Suprapubic skin (tissue), 4 donors: Measurements from ENCODE around the gene SBNO2. TPM values are rescaled to one million over a fixed set of nuclear protein-coding genes. Genes with fewer than 3 reads are reported as not detected.
"Not testable (repeated sequence)": the region's sequence is repeated elsewhere in the genome, so short reads cannot be mapped to it uniquely, and the experiment has no call there.

ENCODE experiments used
- DNase-seq, 2 donors: peaks; one replicate each; pipeline ENCODE4 v3.0.0-alpha.2; 2019; ENCODE audit warnings: low spot score in 2 of 2
- H3K27ac ChIP-seq: fragments of 200-600 bp; sonication (generic); one replicate; pipeline ENCODE4 v1.5.1; 2019
- H3K27me3 ChIP-seq: fragments of 200-600 bp; sonication (generic); one replicate; pipeline ENCODE4 v1.5.1; 2019
- H3K36me3 ChIP-seq: fragments of 200-600 bp; sonication (generic); one replicate; pipeline ENCODE4 v1.5.1; 2019
- H3K4me1 ChIP-seq: fragments of 200-600 bp; sonication (generic); one replicate; pipeline ENCODE4 v1.5.1; 2019
- H3K4me3 ChIP-seq: fragments of 200-600 bp; sonication (generic); one replicate; pipeline ENCODE4 v1.5.1; 2019; ENCODE audit warnings: mild to moderate bottlenecking
- H3K9me3 ChIP-seq: fragments of 200-600 bp; sonication (generic); one replicate; pipeline ENCODE4 v1.5.1; 2019
- EP300 ChIP-seq: sonication (generic); formaldehyde crosslinking; IDR thresholded peaks from one replicate; pipeline ENCODE4 v1.6.1; 2017; ENCODE audit warnings: antibody characterized with exemption
- POLR2A ChIP-seq, 2 donors: fragments of 450-650 bp; IDR thresholded peaks; one replicate each; pipeline ENCODE4 v1.6.1; 2017; ENCODE audit warnings: antibody characterized with exemption in 2 of 2, mild to moderate bottlenecking in 2 of 2, moderate library complexity in 2 of 2
- POLR2AphosphoS5 ChIP-seq, 3 donors: sonication (generic); formaldehyde crosslinking; IDR thresholded peaks; one replicate each; pipeline ENCODE4 v1.6.1; 2017; ENCODE audit warnings: antibody characterized with exemption in 3 of 3
- WGBS: methylation state at CpG from one replicate; pipeline ENCODE4 v1.1.5; 2018; 5-methylcytosine and 5-hydroxymethylcytosine counted together
- total RNA-seq, 4 donors: library from RNA; depleted of rRNA; stranded (reverse); fragments of >200 nt; gene quantifications; one replicate each; pipeline ENCODE4 v1.1.0, GENCODE V29; 2016
- TF ChIP-seq, protein P1 (sequence below), 2 donors: fragments of 200-600 bp in 1 of 2; fragments of 450-650 bp in 1 of 2; sonication (generic) in 1 of 2; IDR thresholded peaks; one replicate each; pipeline ENCODE4 v1.5.1; 2016 to 2019; ENCODE audit warnings: antibody characterized with exemption in 2 of 2, mild to moderate bottlenecking in 1 of 2, moderate library complexity in 1 of 2

Gene SBNO2
- total RNA-seq, 4 donors from 2014 or later: 36.7 to 58.9 (median 45.5) TPM

DNA sequence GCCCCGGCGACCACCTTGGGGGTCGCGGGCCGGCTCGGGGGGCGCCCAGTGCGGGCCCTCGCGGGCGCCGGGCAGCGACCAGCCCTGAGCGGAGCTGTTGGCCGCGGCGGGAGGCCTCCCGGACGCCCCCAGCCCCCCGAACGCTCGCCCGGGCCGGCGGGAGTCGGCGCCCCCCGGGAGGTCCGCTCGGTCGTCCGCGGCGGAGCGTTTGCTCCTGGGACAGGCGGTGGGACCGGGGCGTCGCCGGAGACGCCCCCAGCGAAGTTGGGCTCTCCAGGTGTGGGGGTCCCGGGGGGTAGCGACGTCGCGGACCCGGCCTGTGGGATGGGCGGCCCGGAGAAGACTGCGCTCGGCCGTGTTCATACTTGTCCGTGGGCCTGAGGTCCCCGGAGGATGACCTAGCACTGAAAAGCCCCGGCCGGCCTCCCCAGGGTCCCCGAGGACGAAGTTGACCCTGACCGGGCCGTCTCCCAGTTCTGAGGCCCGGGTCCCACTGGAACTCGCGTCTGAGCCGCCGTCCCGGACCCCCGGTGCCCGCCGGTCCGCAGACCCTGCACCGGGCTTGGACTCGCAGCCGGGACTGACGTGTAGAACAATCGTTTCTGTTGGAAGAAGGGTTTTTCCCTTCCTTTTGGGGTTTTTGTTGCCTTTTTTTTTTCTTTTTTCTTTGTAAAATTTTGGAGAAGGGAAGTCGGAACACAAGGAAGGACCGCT, 32.2 kb upstream of the SBNO2 start:
- TF ChIP-seq, protein P1, sequence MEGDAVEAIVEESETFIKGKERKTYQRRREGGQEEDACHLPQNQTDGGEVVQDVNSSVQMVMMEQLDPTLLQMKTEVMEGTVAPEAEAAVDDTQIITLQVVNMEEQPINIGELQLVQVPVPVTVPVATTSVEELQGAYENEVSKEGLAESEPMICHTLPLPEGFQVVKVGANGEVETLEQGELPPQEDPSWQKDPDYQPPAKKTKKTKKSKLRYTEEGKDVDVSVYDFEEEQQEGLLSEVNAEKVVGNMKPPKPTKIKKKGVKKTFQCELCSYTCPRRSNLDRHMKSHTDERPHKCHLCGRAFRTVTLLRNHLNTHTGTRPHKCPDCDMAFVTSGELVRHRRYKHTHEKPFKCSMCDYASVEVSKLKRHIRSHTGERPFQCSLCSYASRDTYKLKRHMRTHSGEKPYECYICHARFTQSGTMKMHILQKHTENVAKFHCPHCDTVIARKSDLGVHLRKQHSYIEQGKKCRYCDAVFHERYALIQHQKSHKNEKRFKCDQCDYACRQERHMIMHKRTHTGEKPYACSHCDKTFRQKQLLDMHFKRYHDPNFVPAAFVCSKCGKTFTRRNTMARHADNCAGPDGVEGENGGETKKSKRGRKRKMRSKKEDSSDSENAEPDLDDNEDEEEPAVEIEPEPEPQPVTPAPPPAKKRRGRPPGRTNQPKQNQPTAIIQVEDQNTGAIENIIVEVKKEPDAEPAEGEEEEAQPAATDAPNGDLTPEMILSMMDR (IDR thresholded peaks at IDR 0.05): no peak
- TF ChIP-seq POLR2AphosphoS5 (IDR thresholded peaks at IDR 0.05) (no peak), EP300 (no peak), POLR2A (IDR thresholded peaks at IDR 0.05) (no peak)
- Histone ChIP-seq H3K4me3 (peak overlapping the region; percentile 69), H3K9me3 (no peaks in the 10 kb centered on the region), H3K4me1 (peaks cover 52% of the 10 kb centered on the region), H3K27me3 (no peaks in the 10 kb centered on the region), H3K36me3 (no peaks in the 10 kb centered on the region), H3K27ac (peak overlapping the region; percentile 58)
- DNase-seq: no peak
- WGBS: 4% methylated on average over 19 of the region's 78 CpGs

DNA sequence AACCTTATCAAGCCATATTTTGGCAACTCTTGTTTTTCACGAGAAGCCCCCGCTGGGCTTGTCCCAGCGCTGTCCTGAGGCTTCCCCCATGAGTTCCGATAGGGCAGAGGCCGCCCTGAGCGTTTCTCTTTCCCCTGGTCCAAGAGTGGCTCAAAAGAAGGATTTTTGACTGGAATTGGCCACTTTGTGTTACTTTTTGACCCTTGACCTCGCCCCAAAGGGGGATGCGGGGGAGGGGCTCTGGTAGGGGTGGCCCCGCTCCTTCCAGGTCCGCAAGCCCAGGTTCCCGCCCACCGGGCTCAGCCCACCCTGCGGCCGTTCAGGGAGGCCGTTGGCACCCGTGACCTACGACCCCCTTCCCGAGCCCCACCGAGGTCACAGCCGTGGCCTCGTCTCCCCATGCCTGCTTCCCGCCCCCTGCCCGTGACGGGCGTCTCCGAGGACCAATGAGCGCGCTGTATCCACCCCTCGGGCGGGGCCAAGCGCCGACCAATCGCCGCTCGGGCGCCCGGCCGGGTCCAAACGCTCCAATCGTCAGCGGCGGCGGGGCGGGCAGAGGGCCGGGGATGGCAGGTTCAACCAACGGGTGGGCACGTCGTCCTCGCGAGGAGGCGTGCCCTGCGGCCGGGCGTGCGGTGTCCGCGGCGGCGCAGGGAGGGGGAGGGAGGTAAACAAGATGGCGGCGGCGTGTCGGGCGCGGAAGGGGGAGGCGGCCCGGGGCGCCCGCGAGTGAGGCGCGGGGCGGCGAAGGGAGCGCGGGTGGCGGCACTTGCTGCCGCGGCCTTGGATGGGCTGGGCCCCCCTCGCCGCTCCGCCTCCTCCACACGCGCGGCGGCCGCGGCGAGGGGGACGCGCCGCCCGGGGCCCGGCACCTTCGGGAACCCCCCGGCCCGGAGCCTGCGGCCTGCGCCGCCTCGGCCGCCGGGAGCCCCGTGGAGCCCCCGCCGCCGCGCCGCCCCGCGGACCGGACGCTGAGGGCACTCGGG, 31.3 kb upstream of the SBNO2 start, which contains the start of gene STK11:
TSS of gene STK11 (plus strand) at position 665 of the 986 bp plus-strand sequence. CDS start 1,136 bp downstream, outside the sequence.
- no peaks in the 10 kb centered on the region for H3K9me3 ChIP-seq
- H3K4me3 ChIP-seq: peak within 1 kb of the TSS; percentile 69
- H3K27me3 ChIP-seq: no peaks in the 10 kb centered on the region
- peak within 1 kb of the TSS; percentile 76 for H3K27ac ChIP-seq
- peaks cover 43% of the 10 kb centered on the region for H3K4me1 ChIP-seq
- 36% methylated on average over 9 of the region's 114 CpGs for WGBS
- H3K36me3 ChIP-seq: no peaks in the 10 kb centered on the region
- TF ChIP-seq POLR2A (IDR thresholded peaks at IDR 0.05) (peak; percentile 14 to 55), EP300 (no peak), POLR2AphosphoS5 (IDR thresholded peaks at IDR 0.05) (peak in 2 of 3 donors; percentile 55 to 80)
- TF ChIP-seq, protein P1 (IDR thresholded peaks at IDR 0.05): no peak
- peak; percentile 99 to 100 for DNase-seq

DNA sequence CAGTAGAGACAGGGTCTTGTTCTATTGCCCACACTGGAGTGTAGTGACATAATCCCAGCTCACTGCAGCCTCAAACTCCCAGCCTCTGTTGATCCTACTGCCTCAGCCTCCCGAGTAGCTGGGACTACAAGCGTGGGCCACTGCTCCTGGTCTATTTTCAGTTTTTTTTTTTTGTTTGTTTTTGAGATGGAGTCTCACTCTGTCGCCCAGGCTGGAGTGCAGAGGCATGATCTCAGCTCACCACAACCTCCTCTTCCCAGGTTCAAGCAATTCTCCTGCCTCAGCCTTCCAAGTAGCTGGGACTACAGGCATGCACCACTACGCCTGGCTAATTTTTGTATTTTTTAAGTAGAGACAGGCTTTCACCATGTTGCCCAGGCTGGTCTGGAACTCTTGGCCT, 26.5 kb upstream of the SBNO2 start:
- 88% methylated on average over 4 of the region's 4 CpGs for WGBS
- not testable (repeated sequence) for H3K4me1 ChIP-seq, DNase-seq, H3K36me3 ChIP-seq, H3K9me3 ChIP-seq, H3K4me3 ChIP-seq, H3K27me3 ChIP-seq, H3K27ac ChIP-seq

DNA sequence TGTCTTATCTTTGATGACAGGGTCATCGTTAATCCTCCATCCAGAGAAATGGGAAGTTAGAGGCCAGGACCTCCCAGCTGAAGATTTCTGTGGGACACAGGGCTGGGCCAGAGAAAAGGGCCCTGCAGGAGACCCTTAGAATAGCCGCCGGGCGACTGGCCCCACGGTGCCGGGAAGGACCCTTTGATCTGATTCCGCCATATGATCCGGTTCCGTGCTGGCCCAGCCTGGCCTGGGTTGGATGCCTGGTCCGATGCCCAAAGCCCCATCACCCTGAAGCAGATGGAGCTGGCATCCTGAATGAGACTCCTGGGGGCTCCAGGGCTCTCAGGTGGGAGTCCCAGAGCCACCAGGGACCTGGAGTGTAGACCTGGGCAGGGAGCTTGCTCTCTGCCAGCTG, 25.5 kb upstream of the SBNO2 start:
- Histone ChIP-seq H3K4me1 (peaks cover 1% of the 10 kb centered on the region), H3K4me3 (no peak overlapping the region), H3K27me3 (no peaks in the 10 kb centered on the region), H3K9me3 (no peaks in the 10 kb centered on the region), H3K36me3 (no peaks in the 10 kb centered on the region), H3K27ac (no peak overlapping the region)
- no peak for DNase-seq
- WGBS: 97% methylated on average over 10 of the region's 10 CpGs
- TF ChIP-seq POLR2AphosphoS5 (IDR thresholded peaks at IDR 0.05): no peak
- no peak for TF ChIP-seq POLR2A (IDR thresholded peaks at IDR 0.05)
- TF ChIP-seq, protein P1 (IDR thresholded peaks at IDR 0.05): no peak

DNA sequence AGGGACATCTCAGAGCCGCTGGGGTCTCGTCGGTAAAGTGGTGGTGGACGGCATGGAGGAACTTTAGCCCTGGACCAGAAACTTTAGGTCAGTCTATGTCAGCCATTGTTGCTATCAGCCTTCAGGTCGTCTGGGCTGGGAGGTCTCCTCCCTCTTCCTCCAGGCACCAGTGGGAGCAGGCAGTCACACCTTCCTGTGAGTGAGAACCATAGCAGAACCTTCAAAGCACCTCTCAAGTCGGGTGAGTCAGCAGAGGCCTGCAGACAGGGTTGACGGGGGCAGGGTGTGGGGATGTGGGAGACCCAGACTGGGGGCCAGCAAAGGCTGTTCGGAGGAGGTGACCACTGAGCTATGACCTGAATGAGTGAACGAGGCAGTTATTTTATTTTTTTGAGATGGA, 15.4 kb upstream of the SBNO2 start:
- Histone ChIP-seq H3K27me3 (no peaks in the 10 kb centered on the region), H3K4me1 (peaks cover 4% of the 10 kb centered on the region), H3K9me3 (no peaks in the 10 kb centered on the region), H3K36me3 (no peaks in the 10 kb centered on the region), H3K4me3 (no peak overlapping the region), H3K27ac (no peak overlapping the region)
- DNase-seq: no peak
- TF ChIP-seq EP300: no peak
- TF ChIP-seq, protein P1 (IDR thresholded peaks at IDR 0.05): no peak
- TF ChIP-seq POLR2AphosphoS5 (IDR thresholded peaks at IDR 0.05): no peak
- no peak for TF ChIP-seq POLR2A (IDR thresholded peaks at IDR 0.05)
- 57% methylated on average over 9 of the region's 9 CpGs for WGBS
